HEK293 (cell line): ENCODE results near the gene CNTNAP5.

Experiments
- CTCF ChIA-PET: fragments of 350-600 bp; formaldehyde crosslinking; extraction: SDS; loops from one replicate; lab custom pipeline; 2021; ENCODE audit warnings: antibody characterized with exemption; lab: Yijun Ruan, JAX
- POLR2A ChIA-PET: fragments of 300-600 bp; formaldehyde crosslinking; extraction: SDS; loops from one replicate; lab custom pipeline; 2020; ENCODE audit warnings: antibody characterized with exemption, inconsistent platforms; lab: Yijun Ruan, JAX
- H3K27ac ChIP-seq: fragments of 200-500 bp; sonication (Bioruptor generic); 2 replicates; pipeline ENCODE4 v1.5.1; 2014; ENCODE audit warnings: low read depth, low read length, control low read depth, inconsistent platforms; ENCODE audit errors: extremely low read depth
- H3K36me3 ChIP-seq, 2 experiments: fragments of 200-500 bp in 1 of 2; sonication (Bioruptor generic) in 1 of 2; 1 replicate in 1 of 2; 2 replicates in 1 of 2; pipeline ENCODE4 v1.5.1; 2014 to 2017; ENCODE audit warnings: inconsistent platforms in 2 of 2, low read length in 2 of 2; ENCODE audit not compliant: control insufficient read depth in 2 of 2, insufficient read depth in 1 of 2
- H3K4me1 ChIP-seq: fragments of 200-500 bp; sonication (Bioruptor generic); 2 replicates; pipeline ENCODE4 v1.5.1; 2014; ENCODE audit warnings: mild to moderate bottlenecking, low read length, inconsistent platforms; ENCODE audit not compliant: control insufficient read depth, insufficient read depth
- H3K4me3 ChIP-seq: 2 replicates; pipeline ENCODE4 v1.5.1; 2011; ENCODE audit warnings: low read depth, mild to moderate bottlenecking, control low read depth, low read length, moderate library complexity
- H3K9me3 ChIP-seq: fragments of 200-500 bp; sonication (Bioruptor generic); 2 replicates; pipeline ENCODE4 v1.5.1; 2014; ENCODE audit warnings: low read depth, low read length, inconsistent platforms; ENCODE audit not compliant: control insufficient read depth, insufficient read depth
- GFI1B ChIP-seq: fragments of 450-650 bp; formaldehyde crosslinking; IDR thresholded peaks from 2 replicates; pipeline ENCODE4 v1.5.1; 2016; ENCODE audit warnings: missing biosample characterization, missing genetic modification characterization
- KLF16 ChIP-seq: fragments of 450-650 bp; formaldehyde crosslinking; IDR thresholded peaks from 2 replicates; pipeline ENCODE4 v1.5.1; 2017; ENCODE audit warnings: missing biosample characterization, missing genetic modification characterization
- OVOL3 ChIP-seq: fragments of 450-650 bp; formaldehyde crosslinking; IDR thresholded peaks from 2 replicates; pipeline ENCODE4 v1.5.1; 2016; ENCODE audit warnings: missing biosample characterization, missing genetic modification characterization
- ZNF155 ChIP-seq: fragments of 450-650 bp; formaldehyde crosslinking; IDR thresholded peaks from 2 replicates; pipeline ENCODE4 v1.5.1; 2016; ENCODE audit warnings: missing biosample characterization, missing genetic modification characterization
- ZNF19 ChIP-seq: fragments of 450-650 bp; formaldehyde crosslinking; IDR thresholded peaks from 2 replicates; pipeline ENCODE4; 2016; ENCODE audit warnings: missing biosample characterization, missing genetic modification characterization, low read depth
- ZNF202 ChIP-seq: fragments of 450-650 bp; formaldehyde crosslinking; IDR thresholded peaks from 2 replicates; pipeline ENCODE4 v1.5.1; 2016; ENCODE audit warnings: missing biosample characterization, missing genetic modification characterization, borderline replicate concordance
- ZNF366 ChIP-seq: fragments of 450-650 bp; formaldehyde crosslinking; conservative IDR thresholded peaks from 2 replicates; pipeline ENCODE4 v1.5.1; 2016; ENCODE audit warnings: missing biosample characterization, missing genetic modification characterization
- ZNF596 ChIP-seq: fragments of 450-650 bp; IDR thresholded peaks from 2 replicates; pipeline ENCODE4 v1.5.0; 2018; ENCODE audit warnings: missing biosample characterization, mild to moderate bottlenecking, missing genetic modification characterization, moderate library complexity
- ZNF624 ChIP-seq: fragments of 450-650 bp; formaldehyde crosslinking; IDR thresholded peaks from 2 replicates; pipeline ENCODE4 v1.5.1; 2017; ENCODE audit warnings: missing biosample characterization, missing genetic modification characterization
- ZNF658 ChIP-seq: fragments of 450-650 bp; formaldehyde crosslinking; IDR thresholded peaks from 2 replicates; pipeline ENCODE4; 2016; ENCODE audit warnings: missing biosample characterization, missing genetic modification characterization
- TF ChIP-seq, protein P1 (sequence below): fragments of 450-650 bp; formaldehyde crosslinking; IDR thresholded peaks from 2 replicates; pipeline ENCODE4 v1.5.1; 2016; ENCODE audit warnings: missing biosample characterization, missing genetic modification characterization
- TF ChIP-seq, protein P2 (sequence below): fragments of 450-650 bp; formaldehyde crosslinking; IDR thresholded peaks from 2 replicates; pipeline ENCODE4 v1.5.1; 2017; ENCODE audit warnings: missing biosample characterization, missing genetic modification characterization
- TF ChIP-seq, protein P3 (sequence below): fragments of 450-650 bp; formaldehyde crosslinking; conservative IDR thresholded peaks from 2 replicates; pipeline ENCODE4 v1.5.1; 2016; ENCODE audit warnings: low read depth, missing biosample characterization, missing genetic modification characterization

CNTNAP5 gene

GRCh38 chr2:124138076-124138475 is 113.0 kb downstream of the CNTNAP5 start:
- POLR2A ChIA-PET: no interaction called here

DNA sequence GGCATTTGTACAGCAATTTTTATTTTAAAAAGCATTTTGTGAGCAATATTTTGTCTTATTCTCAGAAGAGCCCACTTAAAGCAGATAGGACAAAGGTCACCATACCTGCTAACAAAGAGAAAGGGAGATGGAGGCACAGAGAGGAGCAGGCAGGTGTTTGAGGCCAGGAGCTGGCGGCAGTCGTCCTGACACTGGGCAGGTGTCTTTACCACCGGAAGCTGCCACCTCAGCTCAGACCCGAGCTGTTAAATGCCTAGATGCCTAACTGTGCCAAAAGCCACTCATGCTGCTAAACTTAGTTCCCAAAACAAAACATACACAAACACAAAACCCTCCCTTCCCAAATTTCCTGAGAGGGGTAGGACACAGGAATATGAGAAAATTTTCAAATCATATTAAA is 120.9 kb downstream of the CNTNAP5 start:
- TF ChIP-seq KLF16 (tag by site-specific recombination) (no peak), ZNF202 (tag by site-specific recombination) (no peak), ZNF155 (tag by site-specific recombination) (no peak), ZNF624 (tag by site-specific recombination) (no peak), ZNF596 (tag by site-specific recombination) (no peak)
- TF ChIP-seq, protein P1, sequence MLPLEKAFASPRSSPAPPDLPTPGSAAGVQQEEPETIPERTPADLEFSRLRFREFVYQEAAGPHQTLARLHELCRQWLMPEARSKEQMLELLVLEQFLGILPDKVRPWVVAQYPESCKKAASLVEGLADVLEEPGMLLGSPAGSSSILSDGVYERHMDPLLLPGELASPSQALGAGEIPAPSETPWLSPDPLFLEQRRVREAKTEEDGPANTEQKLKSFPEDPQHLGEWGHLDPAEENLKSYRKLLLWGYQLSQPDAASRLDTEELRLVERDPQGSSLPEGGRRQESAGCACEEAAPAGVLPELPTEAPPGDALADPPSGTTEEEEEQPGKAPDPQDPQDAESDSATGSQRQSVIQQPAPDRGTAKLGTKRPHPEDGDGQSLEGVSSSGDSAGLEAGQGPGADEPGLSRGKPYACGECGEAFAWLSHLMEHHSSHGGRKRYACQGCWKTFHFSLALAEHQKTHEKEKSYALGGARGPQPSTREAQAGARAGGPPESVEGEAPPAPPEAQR (tag by site-specific recombination): no peak
- TF ChIP-seq, protein P2, sequence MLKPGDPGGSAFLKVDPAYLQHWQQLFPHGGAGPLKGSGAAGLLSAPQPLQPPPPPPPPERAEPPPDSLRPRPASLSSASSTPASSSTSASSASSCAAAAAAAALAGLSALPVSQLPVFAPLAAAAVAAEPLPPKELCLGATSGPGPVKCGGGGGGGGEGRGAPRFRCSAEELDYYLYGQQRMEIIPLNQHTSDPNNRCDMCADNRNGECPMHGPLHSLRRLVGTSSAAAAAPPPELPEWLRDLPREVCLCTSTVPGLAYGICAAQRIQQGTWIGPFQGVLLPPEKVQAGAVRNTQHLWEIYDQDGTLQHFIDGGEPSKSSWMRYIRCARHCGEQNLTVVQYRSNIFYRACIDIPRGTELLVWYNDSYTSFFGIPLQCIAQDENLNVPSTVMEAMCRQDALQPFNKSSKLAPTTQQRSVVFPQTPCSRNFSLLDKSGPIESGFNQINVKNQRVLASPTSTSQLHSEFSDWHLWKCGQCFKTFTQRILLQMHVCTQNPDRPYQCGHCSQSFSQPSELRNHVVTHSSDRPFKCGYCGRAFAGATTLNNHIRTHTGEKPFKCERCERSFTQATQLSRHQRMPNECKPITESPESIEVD (tag by site-specific recombination): no peak
- TF ChIP-seq, protein P3, sequence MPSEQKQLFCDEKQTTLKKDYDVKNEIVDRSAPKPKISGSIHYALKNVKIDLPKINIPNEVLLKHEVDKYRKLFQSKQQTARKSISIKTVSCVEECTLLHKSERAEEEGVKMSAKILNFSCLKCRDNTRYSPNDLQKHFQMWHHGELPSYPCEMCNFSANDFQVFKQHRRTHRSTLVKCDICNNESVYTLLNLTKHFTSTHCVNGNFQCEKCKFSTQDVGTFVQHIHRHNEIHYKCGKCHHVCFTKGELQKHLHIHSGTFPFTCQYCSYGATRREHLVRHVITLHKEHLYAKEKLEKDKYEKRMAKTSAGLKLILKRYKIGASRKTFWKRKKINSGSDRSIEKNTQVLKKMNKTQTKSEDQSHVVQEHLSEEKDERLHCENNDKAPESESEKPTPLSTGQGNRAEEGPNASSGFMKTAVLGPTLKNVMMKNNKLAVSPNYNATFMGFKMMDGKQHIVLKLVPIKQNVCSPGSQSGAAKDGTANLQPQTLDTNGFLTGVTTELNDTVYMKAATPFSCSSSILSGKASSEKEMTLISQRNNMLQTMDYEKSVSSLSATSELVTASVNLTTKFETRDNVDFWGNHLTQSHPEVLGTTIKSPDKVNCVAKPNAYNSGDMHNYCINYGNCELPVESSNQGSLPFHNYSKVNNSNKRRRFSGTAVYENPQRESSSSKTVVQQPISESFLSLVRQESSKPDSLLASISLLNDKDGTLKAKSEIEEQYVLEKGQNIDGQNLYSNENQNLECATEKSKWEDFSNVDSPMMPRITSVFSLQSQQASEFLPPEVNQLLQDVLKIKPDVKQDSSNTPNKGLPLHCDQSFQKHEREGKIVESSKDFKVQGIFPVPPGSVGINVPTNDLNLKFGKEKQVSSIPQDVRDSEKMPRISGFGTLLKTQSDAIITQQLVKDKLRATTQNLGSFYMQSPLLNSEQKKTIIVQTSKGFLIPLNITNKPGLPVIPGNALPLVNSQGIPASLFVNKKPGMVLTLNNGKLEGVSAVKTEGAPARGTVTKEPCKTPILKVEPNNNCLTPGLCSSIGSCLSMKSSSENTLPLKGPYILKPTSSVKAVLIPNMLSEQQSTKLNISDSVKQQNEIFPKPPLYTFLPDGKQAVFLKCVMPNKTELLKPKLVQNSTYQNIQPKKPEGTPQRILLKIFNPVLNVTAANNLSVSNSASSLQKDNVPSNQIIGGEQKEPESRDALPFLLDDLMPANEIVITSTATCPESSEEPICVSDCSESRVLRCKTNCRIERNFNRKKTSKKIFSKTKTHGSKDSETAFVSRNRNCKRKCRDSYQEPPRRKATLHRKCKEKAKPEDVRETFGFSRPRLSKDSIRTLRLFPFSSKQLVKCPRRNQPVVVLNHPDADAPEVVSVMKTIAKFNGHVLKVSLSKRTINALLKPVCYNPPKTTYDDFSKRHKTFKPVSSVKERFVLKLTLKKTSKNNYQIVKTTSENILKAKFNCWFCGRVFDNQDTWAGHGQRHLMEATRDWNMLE (tag by site-specific recombination): no peak
- CTCF ChIA-PET: no interaction called here

More at GRCh38 chr2:124138076-124138475, 113.0 kb downstream of the CNTNAP5 start:
- H3K4me3 ChIP-seq: no peak overlapping the region
- CTCF ChIA-PET: no interaction called here
- no peak for TF ChIP-seq ZNF366 (tag by site-specific recombination)
- TF ChIP-seq OVOL3 (tag by site-specific recombination): no peak
- TF ChIP-seq GFI1B: no peak
- TF ChIP-seq ZNF658 (tag by site-specific recombination): no peak
- no peaks in the 10 kb centered on the region for H3K36me3 ChIP-seq
- no peaks in the 10 kb centered on the region for H3K9me3 ChIP-seq
- no peak overlapping the region for H3K27ac ChIP-seq
- no peaks in the 10 kb centered on the region for H3K4me1 ChIP-seq

GRCh38 chr2:124147552-124147951 is 122.5 kb downstream of the CNTNAP5 start:
- POLR2A ChIA-PET: no interaction called here
- CTCF ChIA-PET: no interaction called here

More for the DNA sequence above, 120.9 kb downstream of the CNTNAP5 start:
- H3K36me3 ChIP-seq: no peaks in the 10 kb centered on the region
- H3K4me1 ChIP-seq: no peaks in the 10 kb centered on the region
- POLR2A ChIA-PET: no interaction called here
- no peaks in the 10 kb centered on the region for H3K9me3 ChIP-seq
- H3K27ac ChIP-seq: no peak overlapping the region
- no peak overlapping the region for H3K4me3 ChIP-seq

More at GRCh38 chr2:124147552-124147951, 122.5 kb downstream of the CNTNAP5 start:
- Histone ChIP-seq H3K4me1 (no peaks in the 10 kb centered on the region), H3K27ac (no peak overlapping the region), H3K9me3 (no peaks in the 10 kb centered on the region), H3K4me3 (no peak overlapping the region), H3K36me3 (no peaks in the 10 kb centered on the region)
- no peak for TF ChIP-seq ZNF19
